Jurkat, Clone E6-1 (cell line): Measurements from ENCODE around the gene TTBK1.

Experiments used
- DNase-seq: peaks from one replicate; pipeline ENCODE4 v3.0.0-alpha.2; 2011; ENCODE audit warnings: low read depth, low spot score
- H3K4me3 ChIP-seq: 2 replicates; pipeline ENCODE4 v1.5.1; 2011; ENCODE audit warnings: mild to moderate bottlenecking, low read length, control low read depth, moderate library complexity

Gene TTBK1

DNA sequence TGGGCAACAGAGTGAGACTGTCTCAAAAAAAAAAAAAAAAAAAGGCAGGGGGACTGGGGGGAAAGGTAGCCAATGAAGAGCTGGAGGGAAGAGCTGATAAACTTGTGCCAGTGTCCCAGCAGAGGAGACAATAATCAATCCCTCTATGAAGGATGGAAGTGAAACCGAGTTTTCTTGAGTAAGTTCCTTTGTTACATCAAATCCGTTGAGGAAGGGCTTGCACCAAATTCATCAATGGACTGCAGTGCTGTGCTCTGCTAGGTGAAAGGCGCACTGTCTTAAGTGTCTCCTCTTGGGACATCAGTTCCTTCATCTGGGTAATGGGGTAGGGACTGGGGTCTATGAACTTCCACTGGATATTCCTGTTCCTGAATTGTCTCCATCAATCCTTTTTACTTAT lies 68.4 kb downstream of the TTBK1 start:
- no peak overlapping the region for H3K4me3 ChIP-seq
- no peak for DNase-seq

DNA sequence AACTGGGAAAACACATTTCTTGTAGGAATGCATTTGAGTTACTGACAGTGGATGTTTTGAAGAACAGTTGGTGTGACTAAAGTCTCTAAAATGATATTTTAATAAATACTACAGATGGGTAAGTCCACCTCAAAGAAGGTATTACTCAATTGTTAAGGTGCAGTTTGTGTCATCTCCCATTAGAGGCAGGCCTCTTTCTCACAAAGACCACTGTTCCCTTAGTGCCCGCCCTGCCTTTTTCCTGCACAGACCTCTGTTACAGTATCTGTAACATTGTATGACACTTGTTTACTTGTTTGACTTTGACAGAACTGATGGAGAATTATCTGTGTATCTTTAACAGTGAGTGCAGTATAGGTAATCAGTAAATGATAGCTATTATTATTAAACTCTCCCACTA lies 70.5 kb downstream of the TTBK1 start:
- H3K4me3 ChIP-seq = no peak overlapping the region
- DNase-seq = no peak

DNA sequence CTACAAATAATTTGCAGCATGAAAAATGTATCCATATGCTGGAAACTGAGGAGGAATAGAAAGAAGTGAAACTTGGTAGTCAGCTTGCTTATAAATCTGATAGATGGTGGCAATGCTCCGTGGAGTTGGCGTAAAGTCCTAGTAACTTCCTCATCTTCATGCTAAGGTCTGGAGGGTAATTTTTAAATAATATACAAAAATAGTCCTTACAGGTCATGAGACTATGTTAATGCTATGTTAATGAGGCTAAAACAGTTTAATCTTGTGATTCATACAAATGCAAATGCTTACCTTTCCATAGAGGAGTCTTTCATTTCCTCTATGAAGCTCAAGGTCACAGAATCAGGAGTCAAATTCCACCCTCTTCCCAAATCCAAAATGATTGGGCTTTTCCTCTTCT lies 74.7 kb downstream of the TTBK1 start:
- DNase-seq = no peak
- H3K4me3 ChIP-seq = no peak overlapping the region

DNA sequence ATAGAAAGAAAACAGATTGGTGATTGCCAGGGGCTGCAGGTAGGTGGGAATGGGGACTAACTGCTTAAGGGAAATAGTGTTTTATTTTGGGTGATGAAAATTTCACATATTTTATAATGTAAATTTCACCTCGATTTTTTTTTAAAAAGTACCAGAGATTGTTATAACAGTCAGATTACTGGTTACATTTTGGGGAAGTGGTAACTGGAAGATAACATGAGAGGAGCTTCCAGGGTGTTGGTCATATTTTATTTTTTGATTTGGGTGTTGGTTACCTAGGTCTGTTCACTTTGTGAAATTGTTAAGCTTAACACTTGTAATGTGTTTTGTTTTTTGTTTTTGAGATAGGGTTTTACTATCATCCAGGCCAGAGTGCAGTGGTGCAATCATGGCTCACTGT lies 82.6 kb downstream of the TTBK1 start:
- no peak overlapping the region for H3K4me3 ChIP-seq
- no peak for DNase-seq

DNA sequence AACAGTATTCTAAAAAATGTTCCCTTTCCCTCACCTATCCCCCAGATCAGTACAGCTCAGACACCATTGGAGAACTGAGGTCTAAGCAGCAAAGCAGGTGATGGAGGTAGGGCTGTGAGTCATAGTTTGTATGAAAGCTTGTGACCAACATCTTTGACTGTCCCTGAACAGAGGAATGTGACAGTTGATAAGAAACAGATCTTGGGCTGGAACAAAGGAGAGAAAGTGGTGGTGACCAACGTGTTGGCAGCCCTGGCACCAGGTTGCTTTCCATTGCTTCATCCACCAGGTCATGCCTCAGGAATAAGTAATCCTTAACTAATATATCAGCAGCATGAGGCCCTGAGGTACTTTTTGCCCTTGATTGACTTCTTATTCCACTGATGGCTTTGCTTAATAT lies 85.2 kb downstream of the TTBK1 start:
- DNase-seq = no peak
- no peak overlapping the region for H3K4me3 ChIP-seq

DNA sequence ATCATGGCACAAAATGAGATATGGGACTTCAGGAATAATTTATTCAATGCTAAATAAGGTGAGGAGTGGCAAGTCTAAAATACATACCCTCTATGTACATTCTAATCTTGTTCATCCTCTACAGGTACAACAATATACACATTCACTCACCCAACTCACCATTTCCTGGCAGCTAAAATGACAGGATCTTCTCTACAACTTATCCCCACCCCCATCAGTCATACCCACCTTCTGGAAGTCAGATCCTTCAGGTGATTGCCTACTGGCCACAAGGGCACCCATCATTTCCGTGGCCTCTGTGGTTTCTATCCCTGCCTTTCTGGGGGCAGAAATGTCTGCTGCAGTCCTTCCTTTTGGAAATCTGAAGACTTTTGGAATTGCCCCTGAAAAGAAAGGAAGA lies 88.2 kb downstream of the TTBK1 start:
- no peak for DNase-seq
- H3K4me3 ChIP-seq = no peak overlapping the region

DNA sequence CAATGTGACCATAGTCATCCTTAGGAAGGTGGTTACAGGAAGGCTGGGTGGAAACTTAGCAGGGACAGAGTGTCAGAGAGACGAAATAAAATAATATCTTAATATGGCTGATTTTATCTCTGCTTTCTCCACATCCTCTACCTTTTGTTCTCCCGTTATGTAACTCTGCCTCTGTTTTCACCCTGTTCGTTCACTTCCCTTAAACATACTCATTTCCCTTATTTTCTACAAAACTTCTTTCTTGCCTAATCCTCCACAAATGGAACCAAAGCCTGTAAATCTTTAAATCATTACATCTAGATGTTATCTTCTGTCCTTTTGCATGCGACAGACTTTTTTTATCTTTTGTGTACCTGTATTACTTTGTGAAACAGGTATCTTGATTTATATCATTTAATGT lies 88.6 kb downstream of the TTBK1 start:
- no peak overlapping the region for H3K4me3 ChIP-seq
- no peak for DNase-seq

DNA sequence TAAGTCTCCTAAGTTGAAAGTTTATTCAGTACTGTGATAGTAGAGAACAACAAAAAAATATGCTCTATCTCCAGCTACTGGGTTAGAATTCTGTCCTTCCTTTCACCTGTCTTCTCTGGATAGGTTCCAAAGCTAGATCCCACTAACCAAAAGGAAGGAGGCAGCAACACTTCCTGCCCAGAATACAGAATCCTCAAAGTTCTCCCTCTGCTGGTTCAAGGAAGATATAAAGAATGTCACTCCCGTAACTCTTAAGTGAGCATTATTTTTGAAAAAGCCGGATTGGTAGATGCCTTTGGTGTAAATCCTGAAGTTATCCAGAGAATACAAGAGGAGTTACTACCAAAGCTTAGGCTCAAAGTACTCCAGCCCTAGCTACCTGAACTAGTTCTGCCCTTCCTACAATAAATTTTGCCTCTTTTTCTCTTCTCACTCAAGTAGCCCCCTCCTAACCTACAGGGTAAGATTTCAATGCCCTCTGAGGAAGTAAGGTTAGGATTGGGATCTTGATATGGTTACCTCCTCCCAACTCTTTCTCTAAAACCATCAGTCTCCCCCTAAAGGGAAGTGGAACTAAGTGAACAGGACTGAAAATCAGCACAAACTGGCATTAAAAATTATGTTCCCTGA lies 91.3 kb downstream of the TTBK1 start:
- no peak overlapping the region for H3K4me3 ChIP-seq
- DNase-seq = peak; percentile 20

DNA sequence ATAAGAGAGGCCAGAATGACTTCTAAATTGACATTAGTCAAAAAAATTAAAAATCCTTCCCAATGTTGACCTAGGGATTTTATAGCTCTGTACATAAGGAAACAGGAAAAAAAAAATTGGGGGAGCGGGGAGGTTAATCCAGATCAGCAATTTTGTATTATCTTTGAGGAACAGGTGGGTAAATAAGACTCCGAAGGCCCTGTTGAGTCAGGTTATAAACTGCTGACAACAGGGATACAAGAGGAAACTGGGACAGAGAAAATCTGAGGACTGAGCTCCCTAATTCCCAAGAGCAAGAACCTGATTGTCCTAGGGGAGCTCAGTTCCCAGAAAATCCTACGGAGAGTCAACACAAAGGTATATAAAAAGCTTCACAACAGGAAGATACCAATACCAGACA lies 92.2 kb downstream of the TTBK1 start:
- no peak for DNase-seq
- H3K4me3 ChIP-seq = no peak overlapping the region

DNA sequence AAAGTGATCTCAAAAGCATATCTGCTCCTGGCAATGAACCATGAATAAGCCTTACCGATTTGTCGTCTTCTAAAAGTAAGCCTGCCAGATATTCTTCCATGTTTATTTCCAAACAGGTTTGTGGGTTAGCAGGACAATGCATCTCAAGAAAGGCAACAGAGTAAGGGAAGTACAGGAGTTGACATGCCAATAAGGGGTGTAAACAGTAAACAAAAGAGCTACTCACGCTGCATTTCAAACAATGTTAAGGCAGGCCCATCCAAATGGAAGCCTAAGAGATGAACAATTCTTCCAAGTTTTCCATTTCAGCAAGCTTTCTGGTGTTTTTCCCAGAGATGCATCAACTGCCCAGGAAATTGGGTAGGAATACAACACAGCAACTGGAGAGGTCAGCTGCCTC lies 93.1 kb downstream of the TTBK1 start:
- no peak for DNase-seq
- H3K4me3 ChIP-seq = no peak overlapping the region
